Mucosa of descending colon (tissue), 3 donors: Measurements from ENCODE around the gene SAE1. TPM values are rescaled to one million over a fixed set of nuclear protein-coding genes. Genes with fewer than 3 reads are reported as not detected.

ENCODE experiments used
- ATAC-seq: fragments of 200-7000 bp; cut with Tn5 transposase; one replicate; pipeline ENCODE4 v1.9.1; 2020; ENCODE audit warnings: mild to moderate bottlenecking, moderate library complexity
- DNase-seq, 3 donors: peaks; one replicate each; pipeline ENCODE4 v3.0.0-alpha.2; 2020
- H3K36me3 ChIP-seq: fragments of 200-600 bp; one replicate; pipeline ENCODE4 v1.8.0; 2021; ENCODE audit warnings: low read depth, mild to moderate bottlenecking
- H3K4me1 ChIP-seq: fragments of 200-600 bp; one replicate; pipeline ENCODE4 v1.8.0; 2021; ENCODE audit warnings: low read depth, mild to moderate bottlenecking
- H3K4me3 ChIP-seq: fragments of 200-600 bp; one replicate; pipeline ENCODE4 v1.8.0; 2021; ENCODE audit warnings: mild to moderate bottlenecking
- H3K9me3 ChIP-seq: fragments of 200-600 bp; one replicate; pipeline ENCODE4 v1.8.0; 2021; ENCODE audit warnings: mild to moderate bottlenecking
- CTCF ChIP-seq: fragments of 200-600 bp; IDR thresholded peaks from one replicate; pipeline ENCODE4 v1.8.0; 2022; ENCODE audit warnings: antibody characterized with exemption, mild to moderate bottlenecking
- intact Hi-C, 2 donors: fragments of 100-400 bp; cut with DNase I in 1 of 2; cut with micrococcal nuclease in 1 of 2; formaldehyde crosslinking; loops; one replicate each; pipeline versions ENCODE4 v1.11.0 to v1.11.1; 2022; cut with DNase I, micrococcal nuclease
- long read RNA-seq, 2 donors: library from polyadenylated mRNA; unstranded; transcript quantifications; one replicate each; pipeline ENCODE4 v2.0.0, GENCODE V29; 2019 to 2021
- total RNA-seq, 3 donors: library from RNA; stranded (reverse); fragmentation: NEBNext Ultra II Directional in 2 of 3; extraction: Animal tissue kit (Norgen Biotek cat#: 25700) in 2 of 3; gene quantifications; one replicate each; pipeline versions ENCODE4 v1.2.1 to v1.2.4, GENCODE V29; 2021 to 2023
- donor health status: DM: no; HTN: no; CAD: no; lungs with moderate emphysema.
- donor health status: DM: no; HTN: no; CAD: no.
- donor health status: DM: no; HTN: yes; CAD: no.

SAE1 gene
- total RNA-seq = 100 to 1,000 TPM in 1 of 3 donors, 10 to 100 TPM in 2; 41.7 to 133 (median 66.4) TPM
- long read RNA-seq, donor 1, transcript SAE1-202 (8 exons, 1,851 nt) = minor isoform, 14 of 223 reads
- long read RNA-seq, donor 1, transcript SAE1-201 (9 exons, 2,049 nt) = major isoform, 149 of 223 reads
- long read RNA-seq, donor 1, partial matches to known transcripts = 11 of 223 reads
- long read RNA-seq, donor 1, other reads (novel, unspliced or antisense) = 46 of 223 reads
- long read RNA-seq, donor 2, transcript SAE1-201 (9 exons, 2,049 nt) = major isoform, 46 of 82 reads
- long read RNA-seq, donor 2, partial matches to known transcripts = 4 of 82 reads
- long read RNA-seq, donor 2, other reads (novel, unspliced or antisense) = 30 of 82 reads

DNA sequence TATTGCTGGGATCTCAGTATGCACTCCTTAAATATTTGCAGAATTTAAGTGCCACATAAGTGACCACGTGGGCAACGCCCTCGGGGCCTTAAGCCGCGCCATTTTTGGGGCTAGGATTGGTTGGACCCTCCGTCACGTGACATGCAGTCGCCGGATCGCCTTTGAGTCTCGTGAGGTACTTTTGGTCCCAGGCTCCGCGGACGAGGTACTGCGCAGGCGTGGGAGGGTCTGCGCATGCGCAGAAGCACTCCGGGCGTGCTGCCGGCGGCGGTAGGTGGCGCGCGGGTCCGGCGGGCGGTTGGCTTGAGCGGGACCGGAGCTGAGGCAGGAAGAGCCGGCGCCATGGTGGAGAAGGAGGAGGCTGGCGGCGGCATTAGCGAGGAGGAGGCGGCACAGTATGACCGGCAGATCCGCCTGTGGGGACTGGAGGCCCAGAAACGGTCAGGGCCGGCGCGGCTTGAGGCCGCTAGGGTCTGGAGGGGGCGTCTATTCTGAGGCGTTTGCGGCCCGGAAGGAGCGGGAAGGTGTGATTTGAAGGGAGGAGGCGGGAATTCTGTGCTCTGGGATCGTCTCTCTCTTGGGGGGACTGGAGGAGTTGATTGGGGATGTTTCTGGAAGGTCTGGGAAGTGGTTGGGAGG, at the start of gene SAE1:
Gene SAE1 (plus strand): TSS at position 247 of the 639 bp plus-strand sequence. CDS start 96 bp downstream, at position 343.
- no peaks in the 10 kb centered on the region for H3K9me3 ChIP-seq
- peaks cover 5% of the 10 kb centered on the region for H3K4me1 ChIP-seq
- ATAC-seq (peak; percentile 97), DNase-seq (peak; percentile 91 to 97 (median 96))
- peak within 1 kb of the TSS; percentile 80 for H3K4me3 ChIP-seq
- intact Hi-C loops = no loop called here
- TF ChIP-seq CTCF = no peak
- H3K36me3 ChIP-seq = no peaks in the 10 kb centered on the region

DNA sequence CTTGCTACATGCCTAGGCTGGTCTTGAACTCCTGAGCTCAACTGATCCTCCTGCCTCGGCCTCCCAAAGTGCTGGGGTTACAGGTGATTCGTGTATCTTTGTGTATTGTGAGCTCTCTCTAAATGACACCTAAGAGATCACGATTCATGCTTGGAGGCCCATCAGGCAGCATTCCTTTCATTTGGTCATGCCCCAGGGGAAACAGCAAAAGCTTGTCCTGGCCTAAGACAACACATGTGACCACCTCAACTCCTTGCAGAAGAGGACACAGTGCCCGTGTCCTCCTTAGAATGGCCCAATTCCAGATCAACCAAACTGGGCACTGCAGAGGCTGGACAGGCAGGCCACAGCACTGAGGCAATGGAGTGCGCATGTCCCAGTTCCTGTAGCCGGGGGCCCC, 49.5 kb upstream of the SAE1 start:
- ATAC-seq (no peak), DNase-seq (no peak)
- no peak for TF ChIP-seq CTCF
- H3K4me3 ChIP-seq = no peak overlapping the region
- no peaks in the 10 kb centered on the region for H3K9me3 ChIP-seq
- peaks cover 9% of the 10 kb centered on the region for H3K36me3 ChIP-seq
- intact Hi-C loops = no loop called here
- no peaks in the 10 kb centered on the region for H3K4me1 ChIP-seq

DNA sequence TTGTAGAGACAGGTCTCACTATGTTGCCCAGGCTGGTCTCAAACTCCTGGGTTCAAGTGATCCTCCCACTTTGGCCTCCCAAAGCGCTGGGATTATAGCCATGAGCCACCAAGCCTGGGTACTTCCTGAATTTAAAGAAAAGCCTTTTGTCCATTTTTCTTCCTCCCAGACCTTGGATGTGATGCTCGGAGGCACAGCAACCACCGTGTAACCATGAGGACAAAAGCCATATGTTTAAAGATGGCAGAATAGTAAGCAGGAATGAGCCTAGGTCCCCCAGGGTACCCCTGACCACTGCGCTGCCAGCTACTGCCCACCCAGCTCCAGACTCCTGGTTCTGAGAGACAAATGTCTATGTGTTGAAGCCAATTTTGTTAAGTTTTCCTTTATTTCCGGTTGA, 48.1 kb upstream of the SAE1 start:
- intact Hi-C loops = no loop called here
- Histone ChIP-seq H3K36me3 (peaks cover 4% of the 10 kb centered on the region), H3K4me3 (no peak overlapping the region), H3K4me1 (no peaks in the 10 kb centered on the region), H3K9me3 (no peaks in the 10 kb centered on the region)
- no peak for DNase-seq
- TF ChIP-seq CTCF = no peak
- no peak for ATAC-seq

DNA sequence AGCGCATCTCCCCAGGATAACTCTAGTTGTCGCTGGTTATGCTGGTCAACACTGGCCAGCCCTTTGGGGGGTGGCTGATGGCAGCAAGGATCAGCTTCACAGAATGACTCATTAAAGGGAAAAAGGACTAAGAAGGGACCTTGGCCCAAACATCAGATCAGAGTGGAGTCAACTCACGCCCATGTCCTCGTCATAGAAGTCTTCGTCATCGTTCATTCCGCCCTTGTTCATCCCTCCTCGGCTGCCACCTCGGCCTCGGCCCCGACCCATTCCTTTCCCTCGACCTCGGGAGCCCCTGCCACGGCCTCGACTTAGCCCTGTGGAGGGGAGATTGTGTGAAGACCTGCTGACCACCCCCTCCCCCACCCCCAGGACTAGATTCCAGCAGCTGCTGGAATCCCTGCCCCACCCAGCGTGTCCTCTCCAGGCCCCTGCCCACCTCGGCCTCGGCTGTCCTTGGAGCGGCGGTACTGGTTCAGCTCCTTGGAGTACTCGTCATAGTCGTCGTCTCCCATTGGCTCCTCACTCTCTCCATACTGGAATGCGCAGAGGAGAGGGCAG, 45.7 kb upstream of the SAE1 start:
- intact Hi-C loops = no loop called here
- DNase-seq = no peak
- Histone ChIP-seq H3K4me3 (no peak overlapping the region), H3K9me3 (no peaks in the 10 kb centered on the region), H3K36me3 (peaks cover 4% of the 10 kb centered on the region), H3K4me1 (peaks cover 10% of the 10 kb centered on the region)
- TF ChIP-seq CTCF = no peak
- ATAC-seq = no peak

- intact Hi-C loops = no loop called here
- TF ChIP-seq CTCF = no peak
- DNase-seq = no peak
- ATAC-seq = no peak
- Histone ChIP-seq H3K9me3 (no peaks in the 10 kb centered on the region), H3K4me1 (peaks cover 11% of the 10 kb centered on the region), H3K36me3 (peaks cover 4% of the 10 kb centered on the region), H3K4me3 (no peak overlapping the region)
Observed at GRCh38 chr19:47086280-47086679, 44.4 kb upstream of the SAE1 start.
